Endothelial cell of umbilical vein (primary cell): ENCODE data around the gene APP. TPM values are rescaled to one million over a fixed set of nuclear protein-coding genes. Genes with fewer than 3 reads are reported as not detected.

ENCODE experiments used
- BruUV-seq: library from RNA; stranded (reverse); fragments of 400-500 nt; replicated peaks from 2 replicates; lab custom pipeline; 2021; lab: Mats Ljungman, UMichigan
- CTCF ChIA-PET: fragments of 300-600, 350-600 bp; sonication (Branson Sonifier 250); formaldehyde crosslinking; loops from one replicate; lab custom pipeline; 2021; ENCODE audit warnings: antibody characterized with exemption, inconsistent platforms; lab: Charles Lee
- POLR2A ChIA-PET: fragments of 300-600, 350-600 bp; sonication (Branson Sonifier 250); formaldehyde crosslinking; loops from one replicate; lab custom pipeline; 2021; ENCODE audit warnings: antibody characterized with exemption, inconsistent platforms; lab: Charles Lee
- DNase-seq: peaks from one replicate; pipeline ENCODE4 v3.0.0-alpha.2; 2011; ENCODE audit warnings: low read depth, low spot score
- FAIRE-seq: peaks from 2 replicates; lab custom pipeline; 2011; peaks lifted over from hg19 to GRCh38; lab: Jason Lieb, UNC
- H2AFZ ChIP-seq: 2 replicates; pipeline ENCODE4 v1.6.0; 2012; ENCODE audit warnings: low read depth, low read length, control low read depth, inconsistent platforms
- H3K27ac ChIP-seq: 2 replicates; pipeline ENCODE4 v1.5.1; 2011; ENCODE audit warnings: low read depth, mild to moderate bottlenecking, control low read depth, low read length, moderate library complexity; ENCODE audit not compliant: insufficient read depth
- H3K27me3 ChIP-seq, 2 experiments: 2 replicates each; pipeline versions ENCODE4 v1.6.0 to v1.6.1; 2011; ENCODE audit warnings: low read length in 2 of 2, mixed read lengths in 1 of 2; ENCODE audit not compliant: control insufficient read depth in 2 of 2, insufficient read depth in 2 of 2
- H3K36me3 ChIP-seq, 2 experiments: 2 replicates in 1 of 2; 3 replicates in 1 of 2; pipeline ENCODE4 v1.5.1; 2011; ENCODE audit warnings: low read length in 2 of 2, mild to moderate bottlenecking in 1 of 2, moderate library complexity in 1 of 2; ENCODE audit not compliant: control insufficient read depth in 2 of 2, insufficient read depth in 2 of 2; ENCODE audit errors: extremely low read depth in 1 of 2
- H3K4me1 ChIP-seq: 3 replicates; pipeline ENCODE4 v1.5.1; 2011; ENCODE audit warnings: mild to moderate bottlenecking, low read length; ENCODE audit not compliant: control insufficient read depth, insufficient read depth; ENCODE audit errors: extremely low read depth
- H3K4me2 ChIP-seq: 2 replicates; pipeline ENCODE4 v1.6.1; 2011; ENCODE audit warnings: low read length, control low read depth, mixed read lengths; ENCODE audit not compliant: insufficient read depth
- H3K4me3 ChIP-seq, 3 experiments: fragments of 200-600 bp in 1 of 3; sonication (generic), shearing (Covaris generic) in 1 of 3; replicated peaks in 1 of 3; 2 replicates each; pipeline ENCODE4 v1.5.1; 2011 to 2016; ENCODE audit warnings: control low read depth in 3 of 3, low read length in 3 of 3, mild to moderate bottlenecking in 2 of 3, inconsistent platforms in 1 of 3, low read depth in 1 of 3, moderate library complexity in 1 of 3; ENCODE audit not compliant: insufficient read depth in 1 of 3
- H3K79me2 ChIP-seq: 2 replicates; pipeline ENCODE4 v1.6.0; 2012; ENCODE audit warnings: low read length, inconsistent platforms; ENCODE audit not compliant: control insufficient read depth, insufficient read depth
- H3K9ac ChIP-seq: replicated peaks from 2 replicates; pipeline ENCODE3; 2011; ENCODE audit warnings: low read length, control low read depth; ENCODE audit not compliant: insufficient read depth; ENCODE audit errors: extremely low read depth
- H3K9me1 ChIP-seq: replicated peaks from 3 replicates; pipeline ENCODE4 v1.6.0; 2011; ENCODE audit warnings: mild to moderate bottlenecking, low read length; ENCODE audit not compliant: control insufficient read depth, insufficient read depth; ENCODE audit errors: extremely low read depth
- H3K9me3 ChIP-seq: replicated peaks from 2 replicates; pipeline ENCODE4 v1.5.1; 2012; ENCODE audit warnings: low read length, inconsistent platforms; ENCODE audit not compliant: control insufficient read depth, insufficient read depth
- H4K20me1 ChIP-seq: replicated peaks from 2 replicates; pipeline ENCODE3; 2011; ENCODE audit warnings: mild to moderate bottlenecking, low read length; ENCODE audit not compliant: control insufficient read depth, insufficient read depth; ENCODE audit errors: extremely low read depth
- CTCF ChIP-seq, 2 donors: IDR thresholded peaks; 1 replicate in 1 of 2; 2 replicates in 1 of 2; pipeline ENCODE4 v1.5.1; 2011; ENCODE audit warnings: low read length in 2 of 2, mild to moderate bottlenecking in 2 of 2, moderate library complexity in 2 of 2, control low read depth in 1 of 2, inconsistent platforms in 1 of 2, low read depth in 1 of 2; ENCODE audit not compliant: insufficient read depth in 1 of 2; ENCODE audit errors: extremely low read depth in 1 of 2
- EZH2 ChIP-seq: IDR thresholded peaks from 2 replicates; pipeline ENCODE4 v1.6.1; 2012; ENCODE audit warnings: borderline replicate concordance, low read depth, mild to moderate bottlenecking, moderate library complexity, low read length, inconsistent platforms; ENCODE audit not compliant: severe bottlenecking
- FOS ChIP-seq: IDR thresholded peaks from 2 replicates; pipeline ENCODE4 v1.6.1; 2011; ENCODE audit warnings: mild to moderate bottlenecking, low read length, moderate library complexity, borderline replicate concordance; ENCODE audit not compliant: insufficient read depth
- GATA2 ChIP-seq: IDR thresholded peaks from 2 replicates; pipeline ENCODE4 v1.7.0; 2011; ENCODE audit warnings: low read depth, mild to moderate bottlenecking, moderate library complexity, mixed read lengths, low read length; ENCODE audit not compliant: insufficient read length, insufficient read depth
- JUN ChIP-seq: IDR thresholded peaks from 2 replicates; pipeline ENCODE4 v1.6.1; 2011; ENCODE audit warnings: borderline replicate concordance, low read depth; ENCODE audit not compliant: insufficient read length, insufficient read depth
- MAX ChIP-seq: IDR thresholded peaks from 2 replicates; pipeline ENCODE4 v1.6.1; 2011; ENCODE audit not compliant: insufficient read depth, insufficient read length
- MYC ChIP-seq: IDR thresholded peaks from one replicate; pipeline ENCODE4 v1.6.1; 2011; ENCODE audit warnings: mild to moderate bottlenecking, low read depth, low read length
- POLR2A ChIP-seq: IDR thresholded peaks from 2 replicates; pipeline ENCODE4 v1.6.1; 2012; ENCODE audit warnings: low read depth, mild to moderate bottlenecking, control low read depth, low read length
- POLR2AphosphoS5 ChIP-seq: IDR thresholded peaks from 2 replicates; pipeline ENCODE4 v1.6.1; 2012; ENCODE audit warnings: low read depth, mild to moderate bottlenecking, control low read depth, low read length, moderate library complexity; ENCODE audit not compliant: insufficient read depth
- dilution Hi-C: fragments of 300-500 bp; cut with MboI; formaldehyde crosslinking; loops from one replicate; pipeline ENCODE4 v1.15.0; 2019; ENCODE audit warnings: low sequenced_read_pairs; ENCODE audit not compliant: extremely low pct_ligation_motif_present
- intact Hi-C: fragments of 100-400 bp; cut with micrococcal nuclease; formaldehyde crosslinking; loops from one replicate; pipeline ENCODE4 v1.10.0; 2022
- polyA plus RNA-seq, 4 experiments: library from polyadenylated mRNA; depleted of rRNA in 3 of 4; stranded (reverse) in 3 of 4; unstranded in 1 of 4; fragments of >200 nt; gene quantifications; 2 replicates each; pipeline versions ENCODE4 v1.2.1 to v1.2.3, GENCODE V29; 2011 to 2012; ENCODE audit warnings: missing spikeins in 1 of 4
- total RNA-seq: library from RNA; stranded (reverse); gene quantifications from 2 replicates; pipeline ENCODE4 v1.2.3, GENCODE V29; 2021

Gene APP
- total and polyA plus RNA-seq, 2 donors (not counting 3 experiments of a cell fraction or from before 2014, with no cell fraction given) = 914 to 928 TPM

GRCh38 chr21:25995278-25995677 is 175.3 kb downstream of the APP start:
- no TSS peak for BruUV-seq
- POLR2A ChIA-PET = no interaction called here
- dilution Hi-C loops = no loop called here

GRCh38 chr21:25994758-25995163 is 175.8 kb downstream of the APP start:
- H3K9me3 ChIP-seq = no peaks in the 10 kb centered on the region
- ChIA-PET CTCF (interaction anchor here (0.8 to 1.5 kb wide), 4 partner anchors 11 to 173 kb away, joined by 3 to 5 read pairs (median 3); no protein-coding TSS in a partner anchor), POLR2A (no interaction called here)
- no peaks in the 10 kb centered on the region for H3K27me3 ChIP-seq
- H4K20me1 ChIP-seq = no peaks in the 10 kb centered on the region
- no peak overlapping the region for H3K9ac ChIP-seq
- BruUV-seq = no TSS peak
- no peaks in the 10 kb centered on the region for H3K4me1 ChIP-seq
- intact Hi-C loops = no loop called here
- DNase-seq (no peak), FAIRE-seq (no peak)
- no peak overlapping the region for H3K4me2 ChIP-seq
- no peak overlapping the region for H3K4me3 ChIP-seq
- H3K36me3 ChIP-seq = peaks cover 10 to 14% of the 10 kb centered on the region in 2 experiments
- no peaks in the 10 kb centered on the region for H3K9me1 ChIP-seq
- dilution Hi-C loops = no loop called here
- peaks cover 10% of the 10 kb centered on the region for H3K79me2 ChIP-seq
- no peak for TF ChIP-seq MAX
- TF ChIP-seq JUN = no peak
- no peak for TF ChIP-seq EZH2
- TF ChIP-seq MYC = no peak
- TF ChIP-seq POLR2A = no peak
- no peak for TF ChIP-seq FOS
- no peak for TF ChIP-seq GATA2
- no peak for TF ChIP-seq CTCF (IDR thresholded peaks at IDR 0.05; ENCODE audit: extremely low read depth in 1 of 2, insufficient read depth in 1 of 2, low read depth in 1 of 2, low read length in 2 of 2)
- TF ChIP-seq POLR2AphosphoS5 = no peak
- H3K27ac ChIP-seq = no peak overlapping the region
- no peak overlapping the region for H2AFZ ChIP-seq

More at GRCh38 chr21:25995278-25995677, 175.3 kb downstream of the APP start:
- no peak for TF ChIP-seq EZH2
- no peak for TF ChIP-seq MAX
- TF ChIP-seq JUN = no peak
- no peak for TF ChIP-seq POLR2AphosphoS5
- no peak for TF ChIP-seq FOS
- TF ChIP-seq POLR2A = no peak
- no peak for TF ChIP-seq MYC
- TF ChIP-seq GATA2 = no peak
- Histone ChIP-seq H3K4me1 (no peaks in the 10 kb centered on the region), H3K27ac (no peak overlapping the region), H3K9ac (no peak overlapping the region), H3K36me3 (peaks cover 12 to 14% of the 10 kb centered on the region in 2 experiments), H4K20me1 (no peaks in the 10 kb centered on the region), H3K9me1 (no peaks in the 10 kb centered on the region), H2AFZ (no peak overlapping the region), H3K79me2 (peaks cover 13% of the 10 kb centered on the region), H3K4me3 (no peak overlapping the region), H3K4me2 (no peak overlapping the region), H3K9me3 (no peaks in the 10 kb centered on the region), H3K27me3 (no peaks in the 10 kb centered on the region)
- DNase-seq = no peak
- intact Hi-C loops = no loop called here
- FAIRE-seq = peak; percentile 50
- CTCF ChIA-PET = interaction anchor here (0.9 kb wide), 1 partner anchor 173 kb away, joined by 3 read pairs; no protein-coding TSS in a partner anchor
